HG02610 (cell line): ENCODE data around the gene PEDS1.
A peak's percentile ranks its signal among the peaks of the same experiment; 100 is the strongest.
"Not testable (repeated sequence)": the region's sequence is repeated elsewhere in the genome, so short reads cannot be mapped to it uniquely, and the experiment has no call there.

Source experiments
- ATAC-seq: cut with Tn5 transposase; IDR thresholded peaks from one replicate; pipeline ENCODE4 v1.9.1; 2021; ENCODE audit warnings: mild to moderate bottlenecking, moderate library complexity; ENCODE audit not compliant: unreplicated experiment

Gene PEDS1

DNA sequence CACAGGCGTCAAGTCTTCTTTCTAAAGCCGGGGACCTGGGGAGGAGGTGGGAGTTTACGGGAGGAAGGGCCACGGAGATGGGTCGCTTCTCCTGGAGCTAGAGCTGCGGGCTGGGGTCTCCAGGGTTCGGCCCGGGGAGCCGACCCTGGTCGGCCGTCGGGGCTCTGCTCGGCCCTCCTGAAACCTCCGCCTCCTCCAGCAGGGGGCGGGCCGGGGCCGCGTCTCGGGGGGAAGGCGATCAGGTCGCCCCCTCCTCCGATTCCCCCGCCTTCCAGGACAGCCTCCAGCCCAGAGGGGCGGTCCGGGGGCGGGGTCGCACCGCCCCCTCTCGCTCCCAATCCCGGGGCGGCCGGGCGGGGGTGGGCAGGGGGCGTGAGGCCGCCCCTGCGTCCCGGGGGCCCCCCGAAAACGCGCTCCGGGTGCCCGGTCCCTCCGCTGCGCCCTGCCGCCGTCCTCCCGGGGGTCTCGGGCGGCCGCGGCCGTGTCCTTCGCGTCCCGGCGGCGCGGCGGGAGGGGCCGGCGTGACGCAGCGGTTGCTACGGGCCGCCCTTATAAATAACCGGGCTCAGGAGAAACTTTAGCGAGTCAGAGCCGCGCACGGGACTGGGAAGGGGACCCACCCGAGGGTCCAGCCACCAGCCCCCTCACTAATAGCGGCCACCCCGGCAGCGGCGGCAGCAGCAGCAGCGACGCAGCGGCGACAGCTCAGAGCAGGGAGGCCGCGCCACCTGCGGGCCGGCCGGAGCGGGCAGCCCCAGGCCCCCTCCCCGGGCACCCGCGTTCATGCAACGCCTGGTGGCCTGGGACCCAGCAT lies 36.9 kb upstream of the PEDS1 start, which contains the start of gene CEBPB:
Gene CEBPB, plus strand, starts transcription at position 580 of the 814 bp plus-strand sequence. Its CDS starts 204 bp downstream, at position 784.
- peak; percentile 60 for ATAC-seq

DNA sequence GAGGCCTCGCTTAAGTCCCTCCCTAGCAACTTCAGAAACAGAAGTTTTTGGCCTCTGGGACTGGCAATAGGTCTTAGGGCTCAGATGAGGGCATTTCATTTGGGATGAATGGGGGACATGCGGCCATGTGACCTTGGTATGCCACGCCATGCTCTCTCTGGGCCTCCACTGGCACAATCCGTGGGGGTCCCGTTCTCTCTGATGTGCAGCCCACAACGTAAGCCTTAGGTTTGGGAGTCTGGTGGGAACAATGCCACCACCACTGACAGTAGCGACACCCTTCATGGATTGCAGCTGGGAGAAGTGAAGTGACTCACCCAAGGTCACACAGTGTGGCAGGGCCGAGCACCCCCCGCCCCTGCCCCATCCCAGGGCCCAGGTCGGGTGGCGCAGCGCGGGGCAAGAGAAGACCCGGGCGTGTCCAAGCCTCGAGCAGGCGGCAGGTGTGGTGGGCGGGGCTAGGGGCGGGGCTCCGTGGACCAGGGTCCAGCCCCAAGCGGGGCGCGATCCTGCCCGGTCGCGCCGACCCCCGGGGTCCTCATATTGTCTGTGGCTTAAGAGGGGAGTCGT lies 36.2 kb upstream of the PEDS1 start:
- ATAC-seq = no peak

DNA sequence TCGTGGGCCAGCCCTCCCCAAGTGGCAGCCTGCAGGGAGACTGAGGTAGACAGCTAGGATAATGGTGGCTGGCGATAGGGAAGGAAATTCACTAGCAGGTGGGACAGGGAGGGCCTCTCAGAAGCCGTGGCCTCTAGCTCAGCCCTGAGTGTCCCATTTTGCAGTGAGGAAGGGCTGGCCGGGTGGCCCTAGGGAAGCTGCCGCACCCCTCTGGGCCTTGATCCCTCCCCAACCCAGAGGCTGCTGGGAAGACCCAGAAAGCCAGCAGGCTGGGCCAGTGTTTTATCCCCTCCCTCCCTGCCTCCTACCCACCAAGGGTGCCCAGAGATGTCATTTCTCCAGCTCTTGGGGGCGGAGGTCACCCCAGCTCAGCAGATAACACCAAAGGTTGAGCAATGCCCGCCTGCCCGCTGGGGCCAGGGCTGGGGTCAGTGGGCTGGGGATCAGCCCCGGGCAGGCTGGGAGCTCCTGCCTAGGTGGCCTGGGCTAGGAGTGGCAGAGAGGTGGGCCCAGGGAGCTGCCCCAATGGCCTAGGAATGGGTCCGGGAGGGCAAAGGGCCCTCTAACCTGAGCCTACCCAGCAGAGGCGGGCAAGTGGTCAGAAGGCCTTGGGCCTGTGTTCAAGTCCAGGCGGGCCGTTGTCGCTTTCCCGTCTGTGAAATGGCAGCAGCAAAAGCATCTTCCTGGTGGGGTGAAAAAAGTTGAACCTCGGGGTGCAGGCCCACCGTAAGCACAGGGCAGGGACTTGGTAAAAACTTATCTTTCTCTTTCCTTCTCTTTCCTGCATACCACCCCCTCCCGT lies 35.6 kb upstream of the PEDS1 start:
- ATAC-seq = no peak

DNA sequence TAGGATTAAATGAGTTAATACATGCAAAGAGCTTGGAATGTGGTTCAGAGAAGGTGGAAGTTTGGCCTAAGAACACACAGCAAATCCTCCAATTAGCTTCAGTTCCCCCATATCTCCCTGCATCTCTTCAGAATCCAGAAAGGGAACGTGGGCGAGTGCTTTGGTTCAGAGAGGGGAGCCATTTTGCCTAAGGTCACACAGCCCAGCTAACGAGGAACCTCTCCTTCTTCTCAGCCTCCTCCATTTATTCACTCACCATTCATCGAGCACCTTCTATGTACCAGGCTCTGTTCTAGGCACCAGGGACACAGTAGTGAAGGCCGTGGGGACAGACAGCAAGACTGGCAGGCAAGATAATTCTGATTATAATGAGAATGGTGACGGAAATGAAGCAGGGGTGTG lies 34.8 kb upstream of the PEDS1 start:
- ATAC-seq = no peak

DNA sequence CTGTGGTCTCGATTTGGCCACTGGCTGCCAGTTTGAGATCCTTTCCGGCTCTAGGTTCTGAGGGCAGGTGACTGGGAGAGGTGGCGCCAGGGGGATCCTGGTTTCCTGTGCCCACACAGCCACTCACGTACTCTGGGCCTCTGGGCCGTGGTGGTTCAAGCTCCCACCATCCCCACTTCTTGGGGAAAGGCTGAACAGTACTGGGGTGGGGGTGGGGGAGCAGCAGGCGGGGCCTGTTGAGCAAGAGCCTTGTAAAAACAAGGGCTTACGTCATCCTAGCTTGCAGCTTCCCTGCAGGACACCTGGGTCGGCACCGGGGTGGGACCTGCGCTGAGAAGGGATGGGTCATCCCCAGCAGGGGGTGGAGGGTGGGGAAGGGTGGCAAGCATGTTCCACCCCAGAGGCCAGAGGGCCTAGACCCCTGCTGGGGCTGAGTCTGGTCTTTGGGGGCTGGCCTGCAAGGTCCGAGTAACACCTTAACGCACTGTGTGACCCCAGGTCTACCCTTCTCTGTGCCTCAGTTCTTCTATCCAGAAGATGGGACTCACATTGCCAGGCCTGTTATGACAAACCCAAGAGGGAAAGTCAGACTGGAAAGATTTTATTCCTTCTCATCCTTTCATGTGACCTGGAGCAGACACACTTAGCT lies 34.0 kb upstream of the PEDS1 start:
- no peak for ATAC-seq

DNA sequence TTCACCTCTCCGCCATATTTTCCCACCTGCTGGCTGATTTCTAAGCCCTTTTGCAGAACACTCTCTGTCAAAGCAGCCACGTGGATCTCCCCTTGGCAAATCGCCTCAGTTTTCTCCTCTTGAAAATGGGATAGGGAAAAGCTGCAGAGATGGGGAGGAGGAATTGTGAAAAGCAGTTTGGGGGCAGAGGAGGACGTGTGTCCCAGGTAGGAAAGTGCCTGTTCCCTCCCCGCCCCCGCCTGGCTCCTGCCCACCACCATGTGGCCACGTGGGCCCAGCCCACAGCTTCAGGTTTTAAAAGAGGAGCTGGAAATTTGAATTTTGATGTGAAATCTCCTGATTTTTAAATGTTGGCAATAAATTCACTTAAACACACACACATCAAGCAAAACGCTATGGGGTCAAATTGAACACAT lies 33.5 kb upstream of the PEDS1 start:
- ATAC-seq = no peak

DNA sequence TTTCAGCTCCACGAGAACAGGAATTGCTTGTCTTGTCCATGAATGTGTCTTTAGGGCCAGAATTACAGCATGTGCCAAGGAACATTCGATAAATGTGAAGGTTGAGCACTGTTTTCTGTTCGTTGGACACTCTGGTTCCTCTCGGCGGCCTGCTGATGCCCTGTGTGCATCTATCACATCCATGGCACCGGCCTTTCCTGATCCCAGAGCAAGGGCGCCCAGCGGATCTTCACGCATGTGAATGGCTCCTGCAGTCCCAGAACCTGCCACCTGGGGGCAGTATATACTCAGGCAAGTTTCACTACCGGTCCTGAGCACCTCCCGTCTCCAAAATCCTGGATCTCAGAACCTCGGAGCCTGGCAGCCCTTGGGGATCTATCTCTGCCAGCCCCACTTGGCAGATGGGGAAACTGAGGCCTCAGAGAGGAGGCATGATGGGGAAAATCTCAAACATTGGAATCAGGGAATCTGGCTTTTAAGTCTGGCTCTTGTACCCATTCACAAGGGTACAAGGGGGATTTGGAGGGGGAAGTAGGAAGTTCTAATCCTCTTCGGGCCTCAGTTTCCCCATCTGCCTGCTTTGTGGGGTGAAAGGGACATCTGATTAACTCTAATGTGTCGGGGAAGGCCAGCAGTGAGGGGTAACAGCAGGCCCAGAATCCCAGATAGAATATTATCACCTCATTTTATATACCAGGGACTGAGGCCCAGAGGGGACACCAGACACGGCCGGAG lies 32.8 kb upstream of the PEDS1 start:
- no peak for ATAC-seq

DNA sequence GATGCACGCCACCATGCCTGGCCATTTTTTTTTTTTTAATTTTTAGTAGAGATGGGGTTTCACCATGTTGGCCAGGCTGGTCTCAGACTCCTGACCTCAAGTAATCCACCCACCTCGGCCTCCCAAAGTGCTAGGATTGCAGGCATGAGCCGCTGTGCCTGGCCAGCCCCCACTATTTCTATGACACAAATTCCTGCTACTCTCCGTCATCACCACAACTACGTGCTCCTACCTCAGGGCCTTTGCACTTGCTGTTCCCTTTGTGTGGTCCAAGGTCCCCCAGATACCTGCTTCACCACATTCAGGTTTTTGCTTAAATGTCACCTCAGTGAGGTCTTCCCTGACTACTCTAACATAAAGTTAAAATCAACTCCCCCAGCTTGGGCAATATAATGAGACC lies 31.9 kb upstream of the PEDS1 start:
- ATAC-seq = no peak

DNA sequence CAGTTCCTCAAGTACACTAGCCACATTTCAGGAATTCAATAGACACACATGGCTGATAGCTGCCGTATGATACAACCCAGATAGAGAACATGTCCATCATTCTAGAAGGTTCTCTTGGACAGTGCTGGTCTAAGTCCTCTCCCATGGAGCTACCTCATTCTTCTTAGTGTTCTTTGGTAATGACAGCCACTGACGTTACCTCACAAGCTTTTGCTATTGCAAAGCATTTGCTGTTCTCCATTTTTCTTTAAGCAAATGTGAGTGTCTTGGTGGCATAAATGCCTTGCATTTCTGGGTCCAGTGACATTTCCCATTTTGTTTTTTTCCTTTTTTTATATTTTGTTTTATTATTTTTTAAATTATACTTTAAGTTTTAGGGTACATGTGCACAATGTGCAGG lies 28.8 kb upstream of the PEDS1 start:
- no peak for ATAC-seq

DNA sequence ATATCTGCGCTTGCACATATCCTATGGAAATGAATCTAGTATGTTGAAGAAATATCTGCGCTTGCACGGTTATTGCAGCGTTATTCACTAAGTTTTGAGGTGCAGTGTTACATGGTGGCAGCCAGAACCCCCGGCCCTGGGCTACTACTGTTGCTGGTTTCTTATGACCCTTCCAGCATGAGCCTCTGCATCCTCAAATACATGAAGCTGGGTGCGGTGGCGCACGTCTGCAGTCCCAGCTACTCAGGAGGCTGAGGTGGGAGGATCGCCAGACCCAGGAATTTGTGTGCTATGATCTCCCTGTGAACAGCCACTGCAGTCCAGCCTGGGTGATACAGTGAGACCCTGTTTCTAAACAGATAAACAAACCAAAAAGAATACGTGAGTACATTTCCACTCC lies 27.8 kb upstream of the PEDS1 start:
- ATAC-seq = no peak

DNA sequence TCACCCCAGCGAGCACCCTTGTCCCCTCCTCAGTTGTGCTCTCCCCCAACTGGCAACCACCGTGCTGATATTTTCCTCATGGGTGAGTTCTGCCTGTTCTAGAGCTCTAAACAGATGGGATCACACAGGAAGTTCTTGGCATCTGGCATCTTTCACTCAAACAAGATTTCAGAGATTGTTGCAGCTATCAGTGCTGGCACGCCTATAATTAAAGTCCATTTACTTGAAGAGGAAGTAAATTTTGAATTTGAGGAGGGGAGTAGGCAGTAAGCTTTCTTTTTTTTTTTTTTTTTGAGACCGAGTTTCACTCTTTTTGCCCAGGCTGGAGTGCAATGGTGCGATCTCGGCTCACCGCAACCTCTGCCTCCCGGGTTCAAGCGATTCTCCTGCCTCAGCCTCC lies 25.1 kb upstream of the PEDS1 start:
- not testable (repeated sequence) for ATAC-seq

DNA sequence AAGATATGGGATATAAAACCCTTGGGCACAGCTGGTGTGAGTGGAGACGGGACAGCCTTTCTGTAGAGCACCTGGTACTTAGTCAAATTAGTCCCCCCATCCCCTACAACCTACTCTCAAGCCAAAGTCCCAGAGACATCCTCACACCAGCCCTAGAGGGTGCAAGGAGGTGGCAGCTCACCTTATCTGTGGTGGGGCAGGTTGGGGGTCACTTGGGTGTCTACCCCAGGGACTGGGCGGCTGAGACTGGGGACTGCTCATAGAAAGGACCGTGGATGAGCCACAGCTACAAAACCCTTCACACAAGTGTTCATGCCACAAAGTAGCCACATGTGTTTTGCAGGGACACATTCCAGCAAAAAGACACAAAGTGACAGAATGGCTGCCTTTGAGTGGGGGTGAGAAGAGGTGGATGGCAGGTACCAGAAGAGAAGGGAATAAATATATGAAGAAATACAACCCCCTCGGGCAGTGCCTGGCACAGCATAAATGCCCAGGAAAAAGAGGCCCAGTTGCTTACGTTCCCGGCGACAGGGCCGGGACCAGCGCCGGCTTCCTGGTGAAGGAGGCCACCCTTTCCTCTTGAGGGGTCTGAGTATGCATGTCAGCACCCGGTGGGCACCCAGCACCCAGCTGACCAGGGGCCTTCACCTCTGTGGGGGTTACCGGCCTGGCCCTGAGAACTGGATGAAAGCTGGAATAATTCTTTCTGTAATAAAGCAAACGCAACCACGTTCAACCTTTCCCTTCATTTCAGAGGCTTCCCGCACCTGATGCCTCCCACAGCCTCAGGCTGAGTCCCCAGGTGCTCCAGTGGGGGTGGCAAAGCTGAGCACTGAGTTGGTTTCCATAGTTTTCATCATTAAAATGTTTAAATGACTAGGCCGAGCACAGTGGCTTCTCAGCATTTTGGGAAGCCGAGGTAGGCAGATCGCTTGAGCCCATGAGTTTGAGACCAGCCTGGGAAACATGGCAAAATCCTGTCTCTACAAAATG lies 22.7 kb upstream of the PEDS1 start:
- no peak for ATAC-seq

DNA sequence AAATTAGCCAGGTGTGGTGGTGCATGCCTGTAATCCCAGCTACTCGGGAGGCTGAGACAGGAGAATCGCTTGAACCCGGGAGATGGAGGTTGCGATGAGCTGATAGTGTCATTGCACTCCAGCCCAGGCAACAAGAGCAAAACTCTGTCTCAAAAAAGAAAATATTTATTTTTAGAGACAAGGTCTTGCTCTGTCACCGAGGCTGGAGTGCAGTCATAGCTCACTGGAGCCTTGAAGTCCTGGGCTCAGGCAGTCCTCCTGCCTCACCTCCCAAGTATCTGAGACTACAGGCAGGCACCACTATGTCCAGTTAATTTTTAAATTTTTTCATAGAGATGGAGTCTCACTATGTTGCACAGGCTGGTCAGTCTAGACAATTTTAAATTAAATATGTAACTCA lies 20.9 kb upstream of the PEDS1 start:
- no peak for ATAC-seq

DNA sequence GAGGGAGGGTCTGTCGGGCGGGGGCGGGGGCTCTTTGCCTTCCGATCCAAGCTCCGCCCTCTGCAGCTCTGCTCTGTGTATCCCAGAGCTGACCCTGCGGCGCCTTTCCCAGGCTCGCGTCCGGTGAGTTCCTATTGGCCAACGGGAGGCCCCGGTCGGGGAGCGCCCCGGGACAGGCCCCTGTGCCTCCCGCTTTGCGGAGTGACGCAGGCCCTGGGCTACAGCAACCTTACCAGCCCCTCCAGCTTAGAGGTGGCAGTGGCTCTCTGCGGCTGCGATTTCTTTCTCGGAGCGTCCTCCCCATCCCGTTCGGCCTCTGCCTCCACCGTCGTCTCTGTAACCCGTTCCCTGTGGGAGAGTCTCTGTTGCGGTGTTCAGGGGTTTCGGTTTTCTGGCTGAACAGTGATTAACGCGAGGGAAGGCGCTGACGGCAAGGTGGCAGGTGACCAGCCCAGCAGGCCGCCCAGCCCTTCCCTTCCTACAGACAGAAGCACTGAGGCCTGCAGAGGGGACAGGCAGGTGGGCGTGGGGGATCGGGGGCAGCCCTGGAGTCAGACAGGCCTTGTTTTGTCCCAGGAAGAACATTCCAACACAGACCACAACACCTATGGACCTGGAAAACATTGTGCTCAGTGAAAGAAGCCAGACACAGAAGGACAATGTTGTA lies 19.0 kb upstream of the PEDS1 start:
- ATAC-seq = no peak

DNA sequence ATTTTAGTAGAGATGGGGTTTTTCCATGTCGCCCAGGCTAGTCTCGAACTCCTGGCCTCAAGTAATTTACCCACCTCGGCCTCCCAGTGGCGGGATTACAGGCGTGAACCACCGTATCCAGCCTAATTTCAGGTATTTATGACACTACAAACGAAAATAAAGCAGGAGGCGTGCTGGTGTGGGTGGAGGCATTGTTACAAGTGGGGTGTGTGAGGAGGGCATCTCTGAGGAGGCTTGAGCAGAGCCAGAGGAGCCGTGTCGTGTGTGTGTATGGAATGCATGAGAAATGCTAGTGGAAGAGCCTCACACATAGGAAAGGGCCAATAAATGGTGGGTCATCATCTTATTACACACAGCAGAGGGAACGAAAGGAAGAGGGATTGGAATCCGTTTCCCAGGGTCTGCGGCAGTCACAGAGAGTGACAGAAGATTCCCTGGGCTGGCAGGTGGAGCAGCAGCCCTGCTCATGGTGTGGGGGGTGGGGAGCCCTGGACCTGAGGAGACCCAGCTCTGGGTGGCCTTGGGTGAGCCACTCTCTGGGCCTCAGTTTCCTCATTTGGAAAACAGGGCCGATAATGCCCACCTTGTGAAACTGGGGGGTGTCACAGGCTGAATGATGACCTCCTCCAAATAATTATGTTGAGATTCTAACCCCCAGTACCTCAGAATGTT lies 17.2 kb upstream of the PEDS1 start:
- ATAC-seq = no peak

DNA sequence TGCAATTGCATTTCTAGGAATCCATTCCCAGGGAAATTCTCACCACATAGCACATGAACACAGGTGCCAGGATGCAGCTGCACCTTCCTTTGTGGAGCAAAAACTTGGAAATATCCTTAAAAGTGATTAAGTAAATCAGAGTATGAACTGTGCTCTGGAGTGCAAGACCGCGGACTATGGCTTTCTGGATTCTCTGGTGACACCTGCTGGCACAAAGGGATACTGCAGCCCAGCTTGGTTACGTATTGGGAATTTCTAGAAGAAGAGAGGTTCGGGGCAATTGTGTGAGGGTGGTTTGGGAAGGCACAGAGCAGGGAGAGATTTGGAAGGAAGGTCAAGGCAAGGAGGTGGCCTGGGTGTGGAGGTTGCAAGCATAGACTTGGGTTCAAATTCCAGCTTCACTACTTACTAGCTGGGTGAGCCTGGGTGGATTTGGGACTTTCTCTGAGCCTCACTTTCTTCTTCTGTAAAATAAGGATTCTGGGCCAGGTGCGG lies 15.9 kb upstream of the PEDS1 start:
- ATAC-seq = no peak

DNA sequence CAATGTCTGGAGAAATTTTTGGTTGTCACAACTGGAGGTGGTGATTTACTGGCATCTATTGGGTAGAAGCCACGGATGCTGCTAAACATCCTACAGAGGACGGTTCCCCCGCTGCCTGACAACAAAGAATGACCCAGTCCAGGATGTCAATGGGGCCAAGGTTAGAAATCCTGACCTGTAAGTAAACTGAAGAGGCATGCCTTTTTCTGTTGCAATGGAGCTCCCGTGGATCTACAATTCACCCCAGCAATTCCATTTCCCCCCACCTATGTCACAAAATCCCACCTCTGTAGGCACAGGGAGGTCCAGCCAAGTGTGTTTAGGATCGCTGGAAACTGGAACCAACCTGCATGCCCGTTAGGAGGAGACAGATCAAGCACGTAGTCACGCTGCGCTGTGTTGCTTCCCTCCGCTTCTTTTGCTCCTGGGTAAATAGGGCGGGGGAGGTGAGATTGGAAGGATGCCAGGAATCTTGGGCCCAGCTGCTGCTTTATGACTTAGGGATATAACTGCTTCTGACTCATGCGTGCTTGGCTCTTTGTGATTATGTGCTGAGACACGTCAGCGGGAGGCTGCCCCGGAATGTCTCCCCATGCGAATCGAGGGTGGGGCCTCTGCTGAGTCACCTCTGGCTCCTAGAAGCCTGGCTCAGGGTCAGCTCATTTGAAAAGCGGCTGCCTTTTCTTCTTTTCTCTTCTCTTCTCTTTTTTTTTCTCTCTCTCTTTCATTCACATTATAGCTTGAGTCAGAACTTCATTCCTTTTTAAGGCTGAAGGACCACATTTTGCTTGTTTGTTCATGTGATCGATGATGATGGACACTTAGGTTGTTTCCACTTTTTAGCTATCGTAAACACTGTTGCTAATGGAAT lies 12.4 kb upstream of the PEDS1 start:
- peak; percentile 96 for ATAC-seq
